ENCODE results near the gene OR52E2.

DNA sequence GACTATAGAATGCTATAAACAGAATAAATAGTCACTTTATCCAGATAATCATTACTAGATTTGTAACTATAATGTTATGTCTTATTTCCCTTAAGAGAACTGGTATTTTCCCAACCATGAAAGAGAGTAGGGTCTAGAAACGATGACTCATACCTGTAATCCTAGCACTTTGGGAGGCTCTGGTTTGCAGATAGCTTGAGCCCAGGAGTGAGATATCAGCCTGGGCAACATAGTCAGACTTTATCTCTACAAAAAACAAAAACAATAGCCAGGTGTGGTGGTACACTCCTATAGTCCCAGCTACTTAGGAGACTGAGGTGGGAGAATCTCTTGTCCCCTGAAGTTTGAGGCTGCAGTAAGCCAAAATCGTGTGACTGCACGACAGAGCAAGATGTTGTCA lies 47.9 kb upstream of the OR52E2 start:
- TF ChIP-seq, protein P1, sequence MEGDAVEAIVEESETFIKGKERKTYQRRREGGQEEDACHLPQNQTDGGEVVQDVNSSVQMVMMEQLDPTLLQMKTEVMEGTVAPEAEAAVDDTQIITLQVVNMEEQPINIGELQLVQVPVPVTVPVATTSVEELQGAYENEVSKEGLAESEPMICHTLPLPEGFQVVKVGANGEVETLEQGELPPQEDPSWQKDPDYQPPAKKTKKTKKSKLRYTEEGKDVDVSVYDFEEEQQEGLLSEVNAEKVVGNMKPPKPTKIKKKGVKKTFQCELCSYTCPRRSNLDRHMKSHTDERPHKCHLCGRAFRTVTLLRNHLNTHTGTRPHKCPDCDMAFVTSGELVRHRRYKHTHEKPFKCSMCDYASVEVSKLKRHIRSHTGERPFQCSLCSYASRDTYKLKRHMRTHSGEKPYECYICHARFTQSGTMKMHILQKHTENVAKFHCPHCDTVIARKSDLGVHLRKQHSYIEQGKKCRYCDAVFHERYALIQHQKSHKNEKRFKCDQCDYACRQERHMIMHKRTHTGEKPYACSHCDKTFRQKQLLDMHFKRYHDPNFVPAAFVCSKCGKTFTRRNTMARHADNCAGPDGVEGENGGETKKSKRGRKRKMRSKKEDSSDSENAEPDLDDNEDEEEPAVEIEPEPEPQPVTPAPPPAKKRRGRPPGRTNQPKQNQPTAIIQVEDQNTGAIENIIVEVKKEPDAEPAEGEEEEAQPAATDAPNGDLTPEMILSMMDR (IDR thresholded peaks at IDR 0.05), result no peak
- no peak for TF ChIP-seq POLR2A (IDR thresholded peaks at IDR 0.05)

Measured in right lobe of liver (tissue), 4 donors.